H9 (cell line): ENCODE data around the gene QPRT. TPM values are rescaled to one million over a fixed set of nuclear protein-coding genes. Genes with fewer than 3 reads are reported as not detected.
A peak's percentile ranks its signal among the peaks of the same experiment; 100 is the strongest.

Experiments used
- DNase-seq: peaks from one replicate; pipeline ENCODE4 v3.0.0-alpha.2; 2017
- H2AFZ ChIP-seq: one replicate; pipeline ENCODE4 v1.6.1; 2013; ENCODE audit warnings: mild to moderate bottlenecking, low read length, control low read depth, moderate library complexity
- H2AK5ac ChIP-seq: 2 replicates; pipeline ENCODE4 v1.6.1; 2013; ENCODE audit warnings: low read length, control low read depth, mixed read lengths; ENCODE audit not compliant: insufficient read length
- H2BK120ac ChIP-seq: one replicate; pipeline ENCODE4 v1.6.1; 2013; ENCODE audit warnings: low read depth, mild to moderate bottlenecking, low read length, control low read depth, inconsistent platforms; ENCODE audit not compliant: poor library complexity, severe bottlenecking
- H2BK12ac ChIP-seq: 2 replicates; pipeline ENCODE4 v1.6.1; 2013; ENCODE audit warnings: low read length, control low read depth, mixed read lengths, low read depth; ENCODE audit not compliant: insufficient read length
- H2BK15ac ChIP-seq: 2 replicates; pipeline ENCODE4 v1.6.1; 2013; ENCODE audit warnings: low read depth, low read length, control low read depth
- H2BK20ac ChIP-seq: one replicate; pipeline ENCODE4 v1.6.1; 2013; ENCODE audit warnings: low read depth, mild to moderate bottlenecking, low read length, control low read depth, inconsistent platforms; ENCODE audit not compliant: poor library complexity, severe bottlenecking
- H2BK5ac ChIP-seq: 2 replicates; pipeline ENCODE4 v1.6.1; 2013; ENCODE audit warnings: low read length, control low read depth, mixed read lengths; ENCODE audit not compliant: insufficient read length
- H3K14ac ChIP-seq: 2 replicates; pipeline ENCODE4 v1.6.1; 2013; ENCODE audit warnings: low read length, control low read depth; ENCODE audit not compliant: insufficient read depth
- H3K18ac ChIP-seq: 2 replicates; pipeline ENCODE4 v1.6.1; 2013; ENCODE audit warnings: low read depth, mild to moderate bottlenecking, mixed read lengths, low read length, control low read depth; ENCODE audit not compliant: insufficient read length
- H3K23ac ChIP-seq: 2 replicates; pipeline ENCODE4 v1.6.1; 2013; ENCODE audit warnings: low read length, control low read depth, mixed read lengths, low read depth; ENCODE audit not compliant: insufficient read length
- H3K23me2 ChIP-seq: 2 replicates; pipeline ENCODE4 v1.6.1; 2013; ENCODE audit warnings: low read depth, mild to moderate bottlenecking, mixed read lengths, low read length, control low read depth; ENCODE audit not compliant: insufficient read length, poor library complexity, severe bottlenecking
- H3K27ac ChIP-seq: 2 replicates; pipeline ENCODE4 v1.5.1; 2013; ENCODE audit warnings: low read length, control low read depth, mixed read lengths, low read depth; ENCODE audit not compliant: insufficient read length
- H3K27me3 ChIP-seq: 2 replicates; pipeline ENCODE4 v1.6.1; 2013; ENCODE audit warnings: low read length, control low read depth, inconsistent platforms; ENCODE audit not compliant: insufficient read depth
- H3K4ac ChIP-seq: 2 replicates; pipeline ENCODE4 v1.6.1; 2013; ENCODE audit warnings: low read depth, mild to moderate bottlenecking, control low read depth, inconsistent platforms, low read length, moderate library complexity
- H3K4me1 ChIP-seq: 2 replicates; pipeline ENCODE4 v1.6.1; 2013; ENCODE audit warnings: low read length, control low read depth, inconsistent platforms; ENCODE audit not compliant: insufficient read depth
- H3K4me2 ChIP-seq: 2 replicates; pipeline ENCODE4 v1.6.1; 2013; ENCODE audit warnings: low read length, control low read depth, mixed read lengths; ENCODE audit not compliant: insufficient read length, insufficient read depth
- H3K56ac ChIP-seq: 2 replicates; pipeline ENCODE4 v1.6.1; 2013; ENCODE audit warnings: low read depth, mild to moderate bottlenecking, mixed read lengths, low read length, control low read depth; ENCODE audit not compliant: insufficient read length
- H3K79me1 ChIP-seq: 2 replicates; pipeline ENCODE4 v1.6.1; 2013; ENCODE audit warnings: low read depth, mild to moderate bottlenecking, moderate library complexity, low read length, control low read depth, inconsistent platforms; ENCODE audit not compliant: insufficient read depth, poor library complexity, severe bottlenecking
- H3K79me2 ChIP-seq: 2 replicates; pipeline ENCODE4 v1.6.1; 2013; ENCODE audit warnings: low read length, control low read depth, inconsistent platforms; ENCODE audit not compliant: insufficient read depth
- H3K9ac ChIP-seq: 2 replicates; pipeline ENCODE4 v1.6.1; 2013; ENCODE audit warnings: low read length, control low read depth, mixed read lengths; ENCODE audit not compliant: insufficient read length; ENCODE audit errors: extremely low read depth
- H3K9me3 ChIP-seq: one replicate; pipeline ENCODE4 v1.6.1; 2013; ENCODE audit warnings: low read depth, low read length, inconsistent platforms; ENCODE audit not compliant: control insufficient read depth
- H3T11ph ChIP-seq: one replicate; pipeline ENCODE4 v1.6.1; 2013; ENCODE audit warnings: mild to moderate bottlenecking, low read length, control low read depth, inconsistent platforms
- H4K20me1 ChIP-seq: one replicate; pipeline ENCODE4 v1.6.1; 2013; ENCODE audit not compliant: control insufficient read depth, insufficient read length, insufficient read depth
- H4K5ac ChIP-seq: 2 replicates; pipeline ENCODE4 v1.6.1; 2013; ENCODE audit warnings: low read depth, mild to moderate bottlenecking, mixed read lengths, low read length, control low read depth; ENCODE audit not compliant: insufficient read length
- H4K8ac ChIP-seq: replicated peaks from 2 replicates; pipeline ENCODE4 v1.6.1; 2013; ENCODE audit warnings: low read length, control low read depth, mixed read lengths, low read depth; ENCODE audit not compliant: insufficient read length
- H4K91ac ChIP-seq: 2 replicates; pipeline ENCODE4 v1.6.1; 2013; ENCODE audit warnings: low read depth, mild to moderate bottlenecking, moderate library complexity, mixed read lengths, low read length, control low read depth; ENCODE audit not compliant: insufficient read length
- H3K27ac Mint-ChIP-seq, 3 experiments: 2 replicates in 2 of 3; 3 replicates in 1 of 3; pipeline ENCODE4 v1.8.0; 2020 to 2021; ENCODE audit warnings: mixed read lengths in 3 of 3, mild to moderate bottlenecking in 1 of 3, moderate library complexity in 1 of 3
- H3K27me3 Mint-ChIP-seq: 2 replicates; pipeline ENCODE4 v1.8.0; 2021; ENCODE audit warnings: low read depth, mild to moderate bottlenecking, moderate library complexity, mixed read lengths
- H3K36me3 Mint-ChIP-seq, 3 experiments: 2 replicates in 2 of 3; 3 replicates in 1 of 3; pipeline ENCODE4 v1.8.0; 2020 to 2021; ENCODE audit warnings: low read depth in 3 of 3, mixed read lengths in 3 of 3; ENCODE audit not compliant: insufficient read depth in 1 of 3
- H3K4me1 Mint-ChIP-seq, 2 experiments: 2 replicates each; pipeline ENCODE4 v1.8.0; 2020; ENCODE audit warnings: mixed read lengths in 2 of 2
- H3K4me3 Mint-ChIP-seq, 2 experiments: 2 replicates in 1 of 2; 3 replicates in 1 of 2; pipeline ENCODE4 v1.8.0; 2020 to 2021; ENCODE audit warnings: mild to moderate bottlenecking in 2 of 2, mixed read lengths in 2 of 2, moderate library complexity in 1 of 2
- H3K9me3 Mint-ChIP-seq, 2 experiments: 2 replicates in 1 of 2; 3 replicates in 1 of 2; pipeline ENCODE4 v1.8.0; 2020; ENCODE audit warnings: mild to moderate bottlenecking in 2 of 2, mixed read lengths in 2 of 2, moderate library complexity in 1 of 2
- whole genome bisulfite sequencing: extraction: QIAGEN DNeasy Blood & Tissue Kit; methylation state at CpG from one replicate; pipeline ENCODE4 v1.1.7; 2013; ENCODE audit warnings: missing lambda C conversion rate, low lambda C conversion rate, mixed read lengths; ENCODE audit not compliant: insufficient read length; ENCODE audit errors: extremely low coverage; 5-methylcytosine and 5-hydroxymethylcytosine counted together
- total RNA-seq: library from RNA; stranded (reverse); gene quantifications from 2 replicates; pipeline ENCODE4 v1.2.1, GENCODE V29; 2021
- TF ChIP-seq, protein P1 (sequence below): fragments of 200-600 bp; sonication (generic); conservative IDR thresholded peaks from 3 replicates; pipeline ENCODE4 v1.8.0; 2021; ENCODE audit warnings: antibody characterized with exemption, mild to moderate bottlenecking

QPRT gene
- total RNA-seq, 1 experiment from 2014 or later, result 107 TPM

DNA sequence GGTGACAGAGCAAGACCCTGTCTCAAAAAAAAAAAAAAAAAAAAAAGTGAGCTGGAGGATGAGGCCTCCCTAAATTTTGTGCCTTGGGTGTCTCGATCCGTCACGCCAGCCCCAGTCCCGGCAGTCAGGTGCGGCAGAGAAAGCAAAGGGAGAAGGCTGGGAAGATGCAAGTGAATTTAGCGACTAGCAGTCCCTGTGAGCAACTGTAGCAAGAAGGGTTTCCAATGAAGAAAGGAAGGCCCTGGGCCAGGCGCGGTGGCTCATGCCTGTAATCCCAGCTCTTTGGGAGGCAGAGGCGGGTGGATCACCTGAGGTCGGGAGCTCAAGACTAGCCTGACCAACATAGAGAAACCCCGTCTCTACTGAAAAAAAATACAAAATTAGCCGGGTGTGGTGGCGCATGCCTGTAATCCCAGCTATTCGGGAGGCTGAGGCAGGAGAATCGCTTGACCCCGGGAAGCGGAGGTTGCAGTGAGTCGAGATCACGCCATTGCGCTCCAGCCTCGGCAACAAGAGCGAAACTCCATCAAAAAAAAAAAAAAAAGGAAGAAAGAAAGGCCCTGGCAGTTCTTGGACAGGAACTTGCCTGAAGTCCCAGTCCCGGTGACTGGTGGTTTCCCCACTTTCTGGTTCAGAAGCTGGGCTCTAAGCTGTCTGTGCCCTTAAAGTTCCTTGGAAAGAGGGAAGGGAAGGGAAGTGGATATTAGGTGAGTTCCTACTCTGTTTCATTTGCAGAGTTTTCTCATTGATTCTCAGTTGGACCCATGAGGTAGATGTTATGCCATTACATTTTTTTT is 1.8 kb upstream of the QPRT start:
- peaks cover 3% of the 10 kb centered on the region for H3K79me1 ChIP-seq
- no peak overlapping the region for H4K8ac ChIP-seq
- no peak overlapping the region for H3T11ph ChIP-seq
- H3K4me1 ChIP-seq, result peaks cover 3% of the 10 kb centered on the region; the same call in 1 of the 2 replicates
- no peak overlapping the region for H2BK5ac ChIP-seq
- no peak overlapping the region for H3K9ac ChIP-seq
- no peak overlapping the region for H3K27ac ChIP-seq
- no peak overlapping the region for H3K4ac ChIP-seq
- H2AFZ ChIP-seq, result no peak overlapping the region
- H3K36me3 Mint-ChIP-seq, result peaks cover 6 to 14% (median 8%) of the 10 kb centered on the region in 3 experiments
- 0 out of 5 replicates have a peak overlapping the region, but pooled peaks of 1 of the 2 experiments have one; percentile 43 for H3K4me3 Mint-ChIP-seq
- H2AK5ac ChIP-seq, result no peak overlapping the region
- no peak overlapping the region for H3K4me2 ChIP-seq
- H4K20me1 ChIP-seq, result no peaks in the 10 kb centered on the region
- no peak overlapping the region for H2BK15ac ChIP-seq
- H3K27me3 Mint-ChIP-seq, result no peaks in the 10 kb centered on the region; the same call in 1 of the 2 replicates
- no peak overlapping the region for H2BK120ac ChIP-seq
- H3K27ac Mint-ChIP-seq, result peak overlapping the region; percentile 34 to 77 (median 55); a peak in 5 of 7 replicates
- no peak for DNase-seq
- H3K18ac ChIP-seq, result no peak overlapping the region
- H3K56ac ChIP-seq, result no peak overlapping the region
- no peaks in the 10 kb centered on the region for H3K9me3 Mint-ChIP-seq
- no peaks in the 10 kb centered on the region for H3K27me3 ChIP-seq
- H4K5ac ChIP-seq, result no peak overlapping the region
- H3K14ac ChIP-seq, result no peak overlapping the region
- H3K4me1 Mint-ChIP-seq, result peaks cover 20 to 27% of the 10 kb centered on the region in 2 experiments
- peaks cover 8% of the 10 kb centered on the region; the same call in 1 of the 2 replicates for H3K79me2 ChIP-seq
- no peak overlapping the region for H3K23ac ChIP-seq
- H3K9me3 ChIP-seq, result no peaks in the 10 kb centered on the region
- H2BK12ac ChIP-seq, result no peak overlapping the region
- peaks cover 6% of the 10 kb centered on the region for H3K23me2 ChIP-seq
- WGBS, result no CpG with 5 or more reads among the region's 23 CpGs
- TF ChIP-seq, protein P1, sequence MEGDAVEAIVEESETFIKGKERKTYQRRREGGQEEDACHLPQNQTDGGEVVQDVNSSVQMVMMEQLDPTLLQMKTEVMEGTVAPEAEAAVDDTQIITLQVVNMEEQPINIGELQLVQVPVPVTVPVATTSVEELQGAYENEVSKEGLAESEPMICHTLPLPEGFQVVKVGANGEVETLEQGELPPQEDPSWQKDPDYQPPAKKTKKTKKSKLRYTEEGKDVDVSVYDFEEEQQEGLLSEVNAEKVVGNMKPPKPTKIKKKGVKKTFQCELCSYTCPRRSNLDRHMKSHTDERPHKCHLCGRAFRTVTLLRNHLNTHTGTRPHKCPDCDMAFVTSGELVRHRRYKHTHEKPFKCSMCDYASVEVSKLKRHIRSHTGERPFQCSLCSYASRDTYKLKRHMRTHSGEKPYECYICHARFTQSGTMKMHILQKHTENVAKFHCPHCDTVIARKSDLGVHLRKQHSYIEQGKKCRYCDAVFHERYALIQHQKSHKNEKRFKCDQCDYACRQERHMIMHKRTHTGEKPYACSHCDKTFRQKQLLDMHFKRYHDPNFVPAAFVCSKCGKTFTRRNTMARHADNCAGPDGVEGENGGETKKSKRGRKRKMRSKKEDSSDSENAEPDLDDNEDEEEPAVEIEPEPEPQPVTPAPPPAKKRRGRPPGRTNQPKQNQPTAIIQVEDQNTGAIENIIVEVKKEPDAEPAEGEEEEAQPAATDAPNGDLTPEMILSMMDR, result no peak
- no peak overlapping the region for H2BK20ac ChIP-seq
- no peak overlapping the region for H4K91ac ChIP-seq
